ENCODE data around the gene C19orf81. TPM values are rescaled to one million over a fixed set of nuclear protein-coding genes. Genes with fewer than 3 reads are reported as not detected.

The C19orf81 gene
- total and polyA plus RNA-seq, 9 of the 15 experiments (the other 6 are each of a cell fraction or from before 2014, with no cell fraction given): 2.5 to 42.9 (median 33.0) TPM; not detected in 4

DNA sequence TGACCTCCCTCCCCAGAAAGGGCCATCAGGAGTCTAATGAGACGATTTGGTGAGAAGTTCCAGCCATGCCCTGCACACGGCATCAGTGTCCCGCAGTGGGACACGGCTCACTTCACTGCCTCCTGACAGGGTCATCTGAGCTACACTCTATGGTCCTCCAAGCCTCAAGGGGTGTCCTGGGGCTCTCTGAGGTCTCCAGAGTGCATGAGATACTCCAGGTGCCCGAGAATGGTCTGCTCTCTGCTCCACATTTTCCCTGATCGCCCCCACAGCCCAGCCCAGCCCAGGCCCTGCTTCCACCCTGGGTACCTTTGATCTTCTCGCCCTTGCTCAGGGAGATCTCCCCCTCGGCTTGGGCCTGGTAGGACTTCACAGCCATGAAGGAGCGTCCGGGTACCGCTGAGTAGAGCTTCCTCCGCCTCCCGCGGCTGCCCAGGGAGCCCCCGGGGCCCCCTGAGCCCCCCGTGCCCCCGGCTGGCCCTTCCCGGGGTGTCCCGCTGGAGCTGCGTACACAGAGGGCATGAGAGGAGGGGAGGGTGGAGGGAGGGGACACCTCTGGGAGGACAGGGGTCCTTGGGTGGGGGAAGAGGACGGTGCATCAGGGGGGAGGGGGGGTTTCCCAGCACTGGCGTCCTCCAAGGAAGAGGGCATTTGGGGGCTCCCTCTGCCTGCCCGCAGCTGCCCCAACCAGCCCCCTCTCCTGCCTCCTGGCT, 53.1 kb downstream of the C19orf81 start:
- no peaks in the 10 kb centered on the region for H3K79me2 ChIP-seq (ENCODE audit: control insufficient read depth, insufficient read depth, low read length)
- WGBS (ENCODE audit: insufficient coverage, low coverage, missing lambda C conversion rate): 8% methylated on average over 12 of the region's 23 CpGs
- no peak for FAIRE-seq
- no peak overlapping the region for H3K4me2 ChIP-seq (ENCODE audit: insufficient read depth, low read length)
- peak overlapping the region in 1 of 2 experiments; percentile 13; a peak in 1 of 4 replicates for H3K9ac ChIP-seq (ENCODE audit: insufficient read depth in 1 of 2, low read depth in 2 of 2, low read length in 2 of 2)
- no peaks in the 10 kb centered on the region for H3K9me1 ChIP-seq (ENCODE audit: control insufficient read depth, insufficient read depth, low read length)
- H2AFZ ChIP-seq (ENCODE audit: low read depth, low read length): no peak overlapping the region
- BruUV-seq (replicated peaks): no TSS peak
- DNase-seq (ENCODE audit: extremely low read depth in 1 of 4, low spot score in 3 of 4): no peak
- H3K4me1 ChIP-seq (replicated peaks in 1 of 2; ENCODE audit: control insufficient read depth in 2 of 2, insufficient read depth in 2 of 2, low read length in 2 of 2): peaks cover 0 to 14% of the 10 kb centered on the region in 2 experiments; a peak in 2 of 5 replicates
- peaks cover 9% of the 10 kb centered on the region for H4K20me1 ChIP-seq (replicated peaks; ENCODE audit: control insufficient read depth, insufficient read depth, low read length)
- intact Hi-C loops (cut with micrococcal nuclease) (loop anchor here (10.0 kb wide), 1 partner anchor 168 kb away; no protein-coding TSS in a partner anchor), in situ Hi-C loops (cut with MboI) (loop anchor here (10.0 kb wide), 1 partner anchor 392 kb away; no protein-coding TSS in a partner anchor)
- ATAC-seq: no peak; the same call in 2 of the 3 replicates
- ChIA-PET CTCF (ENCODE audit: low intra/inter-chr PET ratio) (interaction anchor here (1.1 kb wide), 1 partner anchor 218 kb away, joined by 5 read pairs; no protein-coding TSS in a partner anchor), POLR2A (interaction anchor here (0.6 kb wide), 2 partner anchors 26 to 95 kb away, joined by 3 read pairs; no protein-coding TSS in a partner anchor)
- no peak overlapping the region for H3K4me3 ChIP-seq
- peaks cover 25 to 63% of the 10 kb centered on the region in 2 experiments; a peak in 4 of 5 replicates for H3K27me3 ChIP-seq (ENCODE audit: control insufficient read depth in 2 of 2, insufficient read depth in 2 of 2, low read length in 2 of 2)
- TF ChIP-seq ZFX (CRISPR knock-in tag; IDR thresholded peaks at IDR 0.05) (0 out of 2 replicates have a peak, but pooled peaks have one; percentile 8), E2F6 (IDR thresholded peaks at IDR 0.05; ENCODE audit: borderline replicate concordance in 1 of 2, extremely low read depth in 1 of 2, insufficient read depth in 1 of 2, insufficient read length in 1 of 2, low read depth in 1 of 2, low read length in 1 of 2, poor library complexity in 1 of 2, severe bottlenecking in 1 of 2) (no peak), ZNF175 (CRISPR knock-in tag; IDR thresholded peaks at IDR 0.05; ENCODE audit: low read depth) (no peak), ZNF717 (CRISPR knock-in tag; IDR thresholded peaks at IDR 0.05) (no peak)
- TF ChIP-seq, protein P1, sequence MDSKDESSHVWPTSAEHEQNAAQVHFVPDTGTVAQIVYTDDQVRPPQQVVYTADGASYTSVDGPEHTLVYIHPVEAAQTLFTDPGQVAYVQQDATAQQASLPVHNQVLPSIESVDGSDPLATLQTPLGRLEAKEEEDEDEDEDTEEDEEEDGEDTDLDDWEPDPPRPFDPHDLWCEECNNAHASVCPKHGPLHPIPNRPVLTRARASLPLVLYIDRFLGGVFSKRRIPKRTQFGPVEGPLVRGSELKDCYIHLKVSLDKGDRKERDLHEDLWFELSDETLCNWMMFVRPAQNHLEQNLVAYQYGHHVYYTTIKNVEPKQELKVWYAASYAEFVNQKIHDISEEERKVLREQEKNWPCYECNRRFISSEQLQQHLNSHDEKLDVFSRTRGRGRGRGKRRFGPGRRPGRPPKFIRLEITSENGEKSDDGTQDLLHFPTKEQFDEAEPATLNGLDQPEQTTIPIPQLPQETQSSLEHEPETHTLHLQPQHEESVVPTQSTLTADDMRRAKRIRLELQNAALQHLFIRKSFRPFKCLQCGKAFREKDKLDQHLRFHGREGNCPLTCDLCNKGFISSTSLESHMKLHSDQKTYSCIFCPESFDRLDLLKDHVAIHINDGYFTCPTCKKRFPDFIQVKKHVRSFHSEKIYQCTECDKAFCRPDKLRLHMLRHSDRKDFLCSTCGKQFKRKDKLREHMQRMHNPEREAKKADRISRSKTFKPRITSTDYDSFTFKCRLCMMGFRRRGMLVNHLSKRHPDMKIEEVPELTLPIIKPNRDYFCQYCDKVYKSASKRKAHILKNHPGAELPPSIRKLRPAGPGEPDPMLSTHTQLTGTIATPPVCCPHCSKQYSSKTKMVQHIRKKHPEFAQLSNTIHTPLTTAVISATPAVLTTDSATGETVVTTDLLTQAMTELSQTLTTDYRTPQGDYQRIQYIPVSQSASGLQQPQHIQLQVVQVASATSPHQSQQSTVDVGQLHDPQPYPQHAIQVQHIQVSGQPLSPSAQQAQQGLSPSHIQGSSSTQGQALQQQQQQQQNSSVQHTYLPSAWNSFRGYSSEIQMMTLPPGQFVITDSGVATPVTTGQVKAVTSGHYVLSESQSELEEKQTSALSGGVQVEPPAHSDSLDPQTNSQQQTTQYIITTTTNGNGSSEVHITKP (IDR thresholded peaks at IDR 0.05; ENCODE audit: partially characterized antibody): peak; percentile 68
- no peak overlapping the region for H3K27ac ChIP-seq (ENCODE audit: extremely low read depth, low read depth, low read length)
- H3K9me3 ChIP-seq (replicated peaks; ENCODE audit: control insufficient read depth, insufficient read depth, low read depth, low read length): no peaks in the 10 kb centered on the region
- H3K36me3 ChIP-seq (ENCODE audit: control insufficient read depth, insufficient read depth, low read length): no peaks in the 10 kb centered on the region

Measured in K562 (cell line).